Measurements from ENCODE around the gene RAMP1. TPM values are rescaled to one million over a fixed set of nuclear protein-coding genes. Genes with fewer than 3 reads are reported as not detected.
"Not testable (repeated sequence)": the region's sequence is repeated elsewhere in the genome, so short reads cannot be mapped to it uniquely, and the experiment has no call there.

RAMP1 gene
- total and polyA plus RNA-seq, 8 donors, result 6.8 to 12.6 (median 8.7) TPM

GRCh38 chr2:237830522-237830921, 28.9 kb upstream of the RAMP1 start:
- DNase-seq (no peak), ATAC-seq (no peak)
- no peak for TF ChIP-seq CTCF (IDR thresholded peaks at IDR 0.05)
- Histone ChIP-seq H3K27me3 (no peaks in the 10 kb centered on the region), H3K4me1 (no peaks in the 10 kb centered on the region), H3K36me3 (no peaks in the 10 kb centered on the region), H3K4me3 (no peak overlapping the region), H3K27ac (no peak overlapping the region), H3K9me3 (no peaks in the 10 kb centered on the region)
- intact Hi-C loops (cut with DNase I), result no loop called here

- Histone ChIP-seq H3K4me1 (no peaks in the 10 kb centered on the region), H3K9me3 (no peaks in the 10 kb centered on the region), H3K36me3 (no peaks in the 10 kb centered on the region), H3K27ac (no peak overlapping the region), H3K4me3 (no peak overlapping the region), H3K27me3 (no peaks in the 10 kb centered on the region)
- DNase-seq, result no peak
- intact Hi-C loops (cut with DNase I), result no loop called here
- no peak for TF ChIP-seq CTCF (IDR thresholded peaks at IDR 0.05)
- no peak for ATAC-seq
Measured at GRCh38 chr2:237833546-237833945, 25.9 kb upstream of the RAMP1 start.

- H3K4me1 ChIP-seq, result no peaks in the 10 kb centered on the region
- intact Hi-C loops (cut with DNase I), result no loop called here
- H3K36me3 ChIP-seq, result no peaks in the 10 kb centered on the region
- no peaks in the 10 kb centered on the region for H3K9me3 ChIP-seq
- H3K4me3 ChIP-seq, result no peak overlapping the region
- no peak for TF ChIP-seq CTCF (IDR thresholded peaks at IDR 0.05)
- DNase-seq (no peak), ATAC-seq (no peak)
- H3K27me3 ChIP-seq, result no peaks in the 10 kb centered on the region
- H3K27ac ChIP-seq, result no peak overlapping the region
Measured at GRCh38 chr2:237835372-237835771, 24.1 kb upstream of the RAMP1 start.

GRCh38 chr2:237841051-237841450, 18.4 kb upstream of the RAMP1 start:
- no peak overlapping the region for H3K27ac ChIP-seq
- DNase-seq, result no peak
- H3K4me3 ChIP-seq, result no peak overlapping the region
- no peaks in the 10 kb centered on the region for H3K27me3 ChIP-seq
- no peaks in the 10 kb centered on the region for H3K4me1 ChIP-seq
- H3K36me3 ChIP-seq, result no peaks in the 10 kb centered on the region
- ATAC-seq, result no peak
- H3K9me3 ChIP-seq, result no peaks in the 10 kb centered on the region
- TF ChIP-seq CTCF (IDR thresholded peaks at IDR 0.05), result no peak
- intact Hi-C loops (cut with DNase I), result no loop called here

GRCh38 chr2:237848940-237849339, 10.5 kb upstream of the RAMP1 start:
- intact Hi-C loops (cut with DNase I); H3K4me1 ChIP-seq; H3K4me3 ChIP-seq; H3K9me3 ChIP-seq; H3K36me3 ChIP-seq; H3K27ac ChIP-seq; H3K27me3 ChIP-seq; ATAC-seq: not testable (repeated sequence)
- peak in 1 of 4 donors; percentile 52 for DNase-seq

- Histone ChIP-seq H3K4me1 (peaks cover 0 to 9% of the 10 kb centered on the region in 2 donors), H3K27ac (no peak overlapping the region), H3K27me3 (peaks cover 0 to 17% of the 10 kb centered on the region in 2 donors), H3K4me3 (no peak overlapping the region), H3K9me3 (no peaks in the 10 kb centered on the region), H3K36me3 (no peaks in the 10 kb centered on the region)
- no peak for DNase-seq
- TF ChIP-seq CTCF (IDR thresholded peaks at IDR 0.05), result no peak
- no peak for ATAC-seq
- intact Hi-C loops (cut with DNase I), result loop anchor here in 1 of 2 donors (10.0 kb wide), 1 partner anchor 411 kb away; no protein-coding TSS in a partner anchor
Measured at GRCh38 chr2:237854295-237854694, 5.1 kb upstream of the RAMP1 start.

Measured in left lung (tissue), 10 donors.